Measurements from ENCODE around the gene KLHL33. TPM values are rescaled to one million over a fixed set of nuclear protein-coding genes. Genes with fewer than 3 reads are reported as not detected.

KLHL33 gene
- not detected for total RNA-seq (2021; ENCODE audit: unreplicated experiment)
- polyA plus RNA-seq (2012; ENCODE audit: insufficient read length), result not detected
- percentile 10 among the genes with signal in this experiment for Bru-seq, nascent RNA
- BruChase-seq, experiment 1, labeled RNA remaining after a 2-hour chase, result percentile 12 among the genes with signal in this experiment
- percentile 19 among the genes with signal in this experiment for BruChase-seq, experiment 2, labeled RNA remaining after a 6-hour chase
- long read RNA-seq, result 0 reads

- TF ChIP-seq POLR2AphosphoS5 (IDR thresholded peaks at IDR 0.05; ENCODE audit: low read depth, low read length) (no peak), SIN3A (IDR thresholded peaks at IDR 0.05; ENCODE audit: borderline replicate concordance, insufficient read depth, low read depth, low read length) (no peak), TCF7L2 (IDR thresholded peaks at IDR 0.05; ENCODE audit: low read depth, low read length) (no peak)
- TF ChIP-seq, protein P1, sequence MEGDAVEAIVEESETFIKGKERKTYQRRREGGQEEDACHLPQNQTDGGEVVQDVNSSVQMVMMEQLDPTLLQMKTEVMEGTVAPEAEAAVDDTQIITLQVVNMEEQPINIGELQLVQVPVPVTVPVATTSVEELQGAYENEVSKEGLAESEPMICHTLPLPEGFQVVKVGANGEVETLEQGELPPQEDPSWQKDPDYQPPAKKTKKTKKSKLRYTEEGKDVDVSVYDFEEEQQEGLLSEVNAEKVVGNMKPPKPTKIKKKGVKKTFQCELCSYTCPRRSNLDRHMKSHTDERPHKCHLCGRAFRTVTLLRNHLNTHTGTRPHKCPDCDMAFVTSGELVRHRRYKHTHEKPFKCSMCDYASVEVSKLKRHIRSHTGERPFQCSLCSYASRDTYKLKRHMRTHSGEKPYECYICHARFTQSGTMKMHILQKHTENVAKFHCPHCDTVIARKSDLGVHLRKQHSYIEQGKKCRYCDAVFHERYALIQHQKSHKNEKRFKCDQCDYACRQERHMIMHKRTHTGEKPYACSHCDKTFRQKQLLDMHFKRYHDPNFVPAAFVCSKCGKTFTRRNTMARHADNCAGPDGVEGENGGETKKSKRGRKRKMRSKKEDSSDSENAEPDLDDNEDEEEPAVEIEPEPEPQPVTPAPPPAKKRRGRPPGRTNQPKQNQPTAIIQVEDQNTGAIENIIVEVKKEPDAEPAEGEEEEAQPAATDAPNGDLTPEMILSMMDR (IDR thresholded peaks at IDR 0.05), result no peak
- TF ChIP-seq, protein P2, sequence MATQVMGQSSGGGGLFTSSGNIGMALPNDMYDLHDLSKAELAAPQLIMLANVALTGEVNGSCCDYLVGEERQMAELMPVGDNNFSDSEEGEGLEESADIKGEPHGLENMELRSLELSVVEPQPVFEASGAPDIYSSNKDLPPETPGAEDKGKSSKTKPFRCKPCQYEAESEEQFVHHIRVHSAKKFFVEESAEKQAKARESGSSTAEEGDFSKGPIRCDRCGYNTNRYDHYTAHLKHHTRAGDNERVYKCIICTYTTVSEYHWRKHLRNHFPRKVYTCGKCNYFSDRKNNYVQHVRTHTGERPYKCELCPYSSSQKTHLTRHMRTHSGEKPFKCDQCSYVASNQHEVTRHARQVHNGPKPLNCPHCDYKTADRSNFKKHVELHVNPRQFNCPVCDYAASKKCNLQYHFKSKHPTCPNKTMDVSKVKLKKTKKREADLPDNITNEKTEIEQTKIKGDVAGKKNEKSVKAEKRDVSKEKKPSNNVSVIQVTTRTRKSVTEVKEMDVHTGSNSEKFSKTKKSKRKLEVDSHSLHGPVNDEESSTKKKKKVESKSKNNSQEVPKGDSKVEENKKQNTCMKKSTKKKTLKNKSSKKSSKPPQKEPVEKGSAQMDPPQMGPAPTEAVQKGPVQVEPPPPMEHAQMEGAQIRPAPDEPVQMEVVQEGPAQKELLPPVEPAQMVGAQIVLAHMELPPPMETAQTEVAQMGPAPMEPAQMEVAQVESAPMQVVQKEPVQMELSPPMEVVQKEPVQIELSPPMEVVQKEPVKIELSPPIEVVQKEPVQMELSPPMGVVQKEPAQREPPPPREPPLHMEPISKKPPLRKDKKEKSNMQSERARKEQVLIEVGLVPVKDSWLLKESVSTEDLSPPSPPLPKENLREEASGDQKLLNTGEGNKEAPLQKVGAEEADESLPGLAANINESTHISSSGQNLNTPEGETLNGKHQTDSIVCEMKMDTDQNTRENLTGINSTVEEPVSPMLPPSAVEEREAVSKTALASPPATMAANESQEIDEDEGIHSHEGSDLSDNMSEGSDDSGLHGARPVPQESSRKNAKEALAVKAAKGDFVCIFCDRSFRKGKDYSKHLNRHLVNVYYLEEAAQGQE (IDR thresholded peaks at IDR 0.05; ENCODE audit: insufficient read depth in 1 of 2, low read depth in 2 of 2, low read length in 1 of 2), result no peak
- in situ Hi-C loops (cut with HindIII; ENCODE audit: low pct_unique_long_range_greater_than_20kb, low sequenced_read_pairs), result no loop called here
- ChIA-PET CTCF (no interaction called here), POLR2A (no interaction called here)
- no peaks in the 10 kb centered on the region for H3K4me1 ChIP-seq (ENCODE audit: control insufficient read depth, insufficient read depth, low read length)
- ATAC-seq, result 0 out of 2 replicates have a peak, but pooled peaks have one; percentile 59
- DNase-seq (ENCODE audit: low read depth, low spot score), result no peak
- no peak within 1 kb of the TSS for H3K4me3 ChIP-seq (ENCODE audit: low read depth in 2 of 2, low read length in 2 of 2)
- BruUV-seq (replicated peaks), result no TSS peak
- H3K27ac ChIP-seq (ENCODE audit: low read length), result no peak within 1 kb of the TSS
- intact Hi-C loops (cut with micrococcal nuclease; ENCODE audit: unreplicated experiment), result no loop called here
- H3K9me3 ChIP-seq (ENCODE audit: control insufficient read depth, insufficient read depth, low read depth, low read length), result no peaks in the 10 kb centered on the region
- H3K36me3 ChIP-seq (ENCODE audit: control insufficient read depth, insufficient read depth, low read length), result no peaks in the 10 kb centered on the region
- no peaks in the 10 kb centered on the region for H3K27me3 ChIP-seq (ENCODE audit: control insufficient read depth, insufficient read depth, low read length)
Observed at GRCh38 chr14:20435582-20436362, at the start of gene KLHL33. Gene KLHL33 (minus strand): TSS chr14:20436166. CDS start chr14:20435811, 355 bp downstream.

DNA sequence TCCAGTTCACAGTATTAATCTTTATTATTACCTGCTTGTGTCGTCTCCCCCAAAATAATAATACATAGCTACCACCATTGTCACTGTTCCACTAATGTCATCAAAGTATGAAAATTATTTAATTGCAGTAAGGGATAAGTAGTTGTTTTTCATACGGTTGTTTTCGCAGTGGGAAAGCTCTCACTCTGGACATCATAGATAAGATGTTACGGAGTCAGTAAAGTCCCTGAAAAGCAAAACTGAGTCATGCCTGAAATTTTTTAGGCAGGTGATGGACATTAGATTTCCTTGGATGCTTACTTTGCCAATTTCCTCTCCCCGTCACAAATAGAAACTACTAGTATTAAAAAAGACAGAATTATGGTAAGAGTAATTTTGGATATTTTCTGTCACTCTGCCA, 46.4 kb upstream of the KLHL33 start:
- intact Hi-C loops (cut with micrococcal nuclease; ENCODE audit: unreplicated experiment), result no loop called here
- H3K36me3 ChIP-seq (ENCODE audit: control insufficient read depth, insufficient read depth, low read length), result no peaks in the 10 kb centered on the region
- no peak overlapping the region for H3K27ac ChIP-seq (ENCODE audit: low read length)
- BruUV-seq (replicated peaks), result no TSS peak
- in situ Hi-C loops (cut with HindIII; ENCODE audit: low pct_unique_long_range_greater_than_20kb, low sequenced_read_pairs), result no loop called here
- no peaks in the 10 kb centered on the region for H3K4me1 ChIP-seq (ENCODE audit: control insufficient read depth, insufficient read depth, low read length)
- no peak overlapping the region for H3K4me3 ChIP-seq (ENCODE audit: low read depth in 2 of 2, low read length in 2 of 2)
- no peaks in the 10 kb centered on the region for H3K9me3 ChIP-seq (ENCODE audit: control insufficient read depth, insufficient read depth, low read depth, low read length)
- no peaks in the 10 kb centered on the region for H3K27me3 ChIP-seq (ENCODE audit: control insufficient read depth, insufficient read depth, low read length)
- no peak for TF ChIP-seq TCF7L2 (IDR thresholded peaks at IDR 0.05; ENCODE audit: low read depth, low read length)
- no peak for TF ChIP-seq SIN3A (IDR thresholded peaks at IDR 0.05; ENCODE audit: borderline replicate concordance, insufficient read depth, low read depth, low read length)
- TF ChIP-seq, protein P1 (IDR thresholded peaks at IDR 0.05), result no peak
- TF ChIP-seq, protein P2 (IDR thresholded peaks at IDR 0.05; ENCODE audit: insufficient read depth in 1 of 2, low read depth in 2 of 2, low read length in 1 of 2), result no peak
- ChIA-PET POLR2A (no interaction called here), CTCF (no interaction called here)
- no peak for ATAC-seq
- no peak for DNase-seq (ENCODE audit: low read depth, low spot score)

All from Panc1 (cell line).